ENCODE data around the gene PHKB. TPM values are rescaled to one million over a fixed set of nuclear protein-coding genes. Genes with fewer than 3 reads are reported as not detected.

PHKB gene
- total and polyA plus RNA-seq, 2 donors (not counting 3 experiments of a cell fraction or from before 2014, with no cell fraction given) = 30.1 to 61.0 TPM

DNA sequence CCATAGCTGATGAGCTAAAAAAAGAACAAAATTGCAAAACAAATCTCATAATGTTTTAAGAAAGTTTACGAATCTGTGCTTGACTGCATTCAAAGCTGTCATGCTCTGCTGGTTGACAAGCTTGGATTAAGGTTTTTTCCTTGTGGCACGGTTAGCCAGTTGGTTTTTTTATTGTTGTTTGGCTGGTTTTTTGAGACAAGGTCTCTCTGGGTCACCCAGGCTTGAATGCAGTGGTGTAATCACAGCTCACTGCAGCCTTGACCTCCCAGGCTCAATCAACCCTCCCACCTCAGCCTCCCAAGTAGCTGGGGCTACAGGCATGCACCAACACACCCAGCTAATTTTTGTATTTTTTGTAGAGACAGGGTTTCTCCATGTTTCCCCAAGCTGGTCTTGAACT, 45.7 kb downstream of the PHKB start:
- ChIA-PET POLR2A (no interaction called here), CTCF (no interaction called here)
- TF ChIP-seq MAX (IDR thresholded peaks at IDR 0.05; ENCODE audit: insufficient read depth, insufficient read length) (no peak), FOS (IDR thresholded peaks at IDR 0.05; ENCODE audit: borderline replicate concordance, insufficient read depth, low read length) (no peak), POLR2A (IDR thresholded peaks at IDR 0.05; ENCODE audit: low read depth, low read length) (no peak), JUN (IDR thresholded peaks at IDR 0.05; ENCODE audit: borderline replicate concordance, insufficient read depth, insufficient read length, low read depth) (no peak), GATA2 (IDR thresholded peaks at IDR 0.05; ENCODE audit: insufficient read depth, insufficient read length, low read depth, low read length) (no peak), MYC (IDR thresholded peaks at IDR 0.05; ENCODE audit: low read depth, low read length) (no peak), POLR2AphosphoS5 (IDR thresholded peaks at IDR 0.05; ENCODE audit: insufficient read depth, low read depth, low read length) (no peak), EZH2 (IDR thresholded peaks at IDR 0.05; ENCODE audit: borderline replicate concordance, low read depth, low read length, severe bottlenecking) (no peak)
- TF ChIP-seq, protein P1, sequence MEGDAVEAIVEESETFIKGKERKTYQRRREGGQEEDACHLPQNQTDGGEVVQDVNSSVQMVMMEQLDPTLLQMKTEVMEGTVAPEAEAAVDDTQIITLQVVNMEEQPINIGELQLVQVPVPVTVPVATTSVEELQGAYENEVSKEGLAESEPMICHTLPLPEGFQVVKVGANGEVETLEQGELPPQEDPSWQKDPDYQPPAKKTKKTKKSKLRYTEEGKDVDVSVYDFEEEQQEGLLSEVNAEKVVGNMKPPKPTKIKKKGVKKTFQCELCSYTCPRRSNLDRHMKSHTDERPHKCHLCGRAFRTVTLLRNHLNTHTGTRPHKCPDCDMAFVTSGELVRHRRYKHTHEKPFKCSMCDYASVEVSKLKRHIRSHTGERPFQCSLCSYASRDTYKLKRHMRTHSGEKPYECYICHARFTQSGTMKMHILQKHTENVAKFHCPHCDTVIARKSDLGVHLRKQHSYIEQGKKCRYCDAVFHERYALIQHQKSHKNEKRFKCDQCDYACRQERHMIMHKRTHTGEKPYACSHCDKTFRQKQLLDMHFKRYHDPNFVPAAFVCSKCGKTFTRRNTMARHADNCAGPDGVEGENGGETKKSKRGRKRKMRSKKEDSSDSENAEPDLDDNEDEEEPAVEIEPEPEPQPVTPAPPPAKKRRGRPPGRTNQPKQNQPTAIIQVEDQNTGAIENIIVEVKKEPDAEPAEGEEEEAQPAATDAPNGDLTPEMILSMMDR (IDR thresholded peaks at IDR 0.05; ENCODE audit: extremely low read depth in 1 of 2, insufficient read depth in 1 of 2, low read depth in 1 of 2, low read length in 2 of 2) = no peak
- Histone ChIP-seq H3K4me2 (ENCODE audit: insufficient read depth, low read length) (no peak overlapping the region), H3K9ac (replicated peaks; ENCODE audit: extremely low read depth, insufficient read depth, low read length) (no peak overlapping the region), H3K9me3 (replicated peaks; ENCODE audit: control insufficient read depth, insufficient read depth, low read length) (no peaks in the 10 kb centered on the region), H3K4me1 (ENCODE audit: control insufficient read depth, extremely low read depth, insufficient read depth, low read length) (no peaks in the 10 kb centered on the region), H3K4me3 (replicated peaks in 1 of 3; ENCODE audit: insufficient read depth in 1 of 3, low read depth in 1 of 3, low read length in 3 of 3) (no peak overlapping the region), H3K79me2 (ENCODE audit: control insufficient read depth, insufficient read depth, low read length) (no peaks in the 10 kb centered on the region), H3K27me3 (ENCODE audit: control insufficient read depth in 2 of 2, insufficient read depth in 2 of 2, low read length in 2 of 2) (no peaks in the 10 kb centered on the region), H2AFZ (ENCODE audit: low read depth, low read length) (no peak overlapping the region), H3K36me3 (ENCODE audit: control insufficient read depth in 2 of 2, extremely low read depth in 1 of 2, insufficient read depth in 2 of 2, low read length in 2 of 2) (peaks cover 4 to 9% of the 10 kb centered on the region in 2 experiments), H3K9me1 (replicated peaks; ENCODE audit: control insufficient read depth, extremely low read depth, insufficient read depth, low read length) (no peaks in the 10 kb centered on the region), H3K27ac (ENCODE audit: insufficient read depth, low read depth, low read length) (no peak overlapping the region), H4K20me1 (replicated peaks; ENCODE audit: control insufficient read depth, extremely low read depth, insufficient read depth, low read length) (no peaks in the 10 kb centered on the region)
- FAIRE-seq (no peak), DNase-seq (ENCODE audit: low read depth, low spot score) (no peak)
- intact Hi-C loops (cut with micrococcal nuclease) = no loop called here
- BruUV-seq (replicated peaks) = no TSS peak
- dilution Hi-C loops (cut with MboI; ENCODE audit: extremely low pct_ligation_motif_present, low sequenced_read_pairs) = no loop called here

Measured in endothelial cell of umbilical vein (primary cell).